ENCODE measurements around the gene RNGTT.

The RNGTT gene

GRCh38 chr6:88577461-88577860, 386.0 kb downstream of the RNGTT start:
- DNase-seq, result no peak

GRCh38 chr6:88575536-88575935, 387.9 kb downstream of the RNGTT start:
- DNase-seq, result no peak

- DNase-seq, result no peak
Measured at GRCh38 chr6:88574651-88575050, 388.8 kb downstream of the RNGTT start.

- DNase-seq, result no peak
Measured at GRCh38 chr6:88574031-88574430, 389.4 kb downstream of the RNGTT start.

- DNase-seq, result no peak
Measured at GRCh38 chr6:88573561-88573960, 389.9 kb downstream of the RNGTT start.

GRCh38 chr6:88572449-88573139, 390.8 kb downstream of the RNGTT start:
- DNase-seq, result no peak

- no peak for DNase-seq
Measured at GRCh38 chr6:88569959-88570358, 393.5 kb downstream of the RNGTT start.

- DNase-seq, result no peak
Measured at GRCh38 chr6:88567696-88568095, 395.7 kb downstream of the RNGTT start.

- DNase-seq, result no peak
Measured at GRCh38 chr6:88566746-88567534, 396.5 kb downstream of the RNGTT start.

- no peak for DNase-seq
Measured at GRCh38 chr6:88565836-88566235, 397.6 kb downstream of the RNGTT start.

- no peak for DNase-seq
Measured at GRCh38 chr6:88565409-88565811, 398.0 kb downstream of the RNGTT start.

GRCh38 chr6:88563277-88563625, 400.2 kb downstream of the RNGTT start:
- DNase-seq, result no peak

- DNase-seq, result no peak
Measured at GRCh38 chr6:88562353-88563276, 400.8 kb downstream of the RNGTT start.

GRCh38 chr6:88561954-88562315, 401.5 kb downstream of the RNGTT start:
- DNase-seq, result no peak

- DNase-seq, result no peak
Measured at GRCh38 chr6:88561034-88561953, 402.1 kb downstream of the RNGTT start.

All from CD4-positive, alpha-beta T cell treated with Interferon gamma for 1 hour (primary cell).